OCI-LY3 (cell line): Measurements from ENCODE around the gene EPB41L4A.

ENCODE experiments used
- CTCF ChIP-seq: fragments of 200-600, 300-600 bp; sonication (generic); IDR thresholded peaks from 2 replicates; pipeline ENCODE4 v1.5.1; 2014; ENCODE audit warnings: antibody characterized with exemption, low read length, low read depth
- EZH2phosphoT487 ChIP-seq: fragments of 200-600 bp; shearing (Covaris generic); IDR thresholded peaks from 2 replicates; pipeline ENCODE4 v1.6.1; 2018; ENCODE audit warnings: antibody characterized with exemption, mixed run types, low read depth

GRCh38 chr5:112136773-112137172 lies 282.3 kb downstream of the EPB41L4A start:
- TF ChIP-seq CTCF (no peak), EZH2phosphoT487 (no peak)
